Measurements from ENCODE around the gene CCDC137. TPM values are rescaled to one million over a fixed set of nuclear protein-coding genes. Genes with fewer than 3 reads are reported as not detected.

CCDC137 gene
- total and polyA plus RNA-seq, 2 of the 13 experiments (the other 11 are each of a cell fraction or from before 2014, with no cell fraction given) = 14.6 to 39.1 TPM

GRCh38 chr17:81713556-81714411 lies 47.2 kb downstream of the CCDC137 start (continued):
- TF ChIP-seq TOPORS (CRISPR knock-in tag; IDR thresholded peaks at IDR 0.05) = 0 out of 2 replicates have a peak, but pooled peaks have one; percentile 42
- no peak for TF ChIP-seq ZNF44 (CRISPR knock-in tag; IDR thresholded peaks at IDR 0.05)
- TF ChIP-seq ELF4 (CRISPR knock-in tag; IDR thresholded peaks at IDR 0.05; ENCODE audit: borderline replicate concordance) = no peak
- TF ChIP-seq MXD3 (CRISPR knock-in tag; IDR thresholded peaks at IDR 0.05) = peak; percentile 37; the same call in 1 of the 2 replicates
- no peak for TF ChIP-seq MAZ (IDR thresholded peaks at IDR 0.05; ENCODE audit: borderline replicate concordance, low read depth, low read length)
- TF ChIP-seq MAZ (CRISPR knock-in tag; IDR thresholded peaks at IDR 0.05; ENCODE audit: low read depth) = peak; percentile 78
- 0 out of 2 replicates have a peak, but pooled peaks have one; percentile 36 for TF ChIP-seq CREM (IDR thresholded peaks at IDR 0.05)
- TF ChIP-seq CREM (CRISPR knock-in tag; IDR thresholded peaks at IDR 0.05) = no peak
- no peak for TF ChIP-seq SCMH1 (CRISPR knock-in tag; IDR thresholded peaks at IDR 0.05; ENCODE audit: borderline replicate concordance)
- peak; percentile 67; the same call in 1 of the 2 replicates for TF ChIP-seq ZBTB43 (CRISPR knock-in tag; conservative IDR thresholded peaks at IDR 0.05)
- peak; percentile 55 for TF ChIP-seq ZNF768 (CRISPR knock-in tag; IDR thresholded peaks at IDR 0.05)
- no peak for TF ChIP-seq TCF12 (IDR thresholded peaks at IDR 0.05)
- TF ChIP-seq TCF12 (CRISPR knock-in tag; IDR thresholded peaks at IDR 0.05) = no peak; the same call in 1 of the 2 replicates
- peak; percentile 94 for TF ChIP-seq ZNF230 (CRISPR knock-in tag; IDR thresholded peaks at IDR 0.05)
- no peak for TF ChIP-seq NFE2 (CRISPR knock-in tag; IDR thresholded peaks at IDR 0.05)
- TF ChIP-seq RBAK (CRISPR knock-in tag; IDR thresholded peaks at IDR 0.05) = no peak; the same call in 1 of the 2 replicates
- TF ChIP-seq CC2D1A (CRISPR knock-in tag; IDR thresholded peaks at IDR 0.05) = no peak
- no peak for TF ChIP-seq ZSCAN29 (CRISPR knock-in tag; conservative IDR thresholded peaks at IDR 0.05)
- TF ChIP-seq SP1 (IDR thresholded peaks at IDR 0.05) = no peak
- no peak; the same call in 1 of the 2 replicates for TF ChIP-seq SP1 (CRISPR knock-in tag; IDR thresholded peaks at IDR 0.05)
- TF ChIP-seq U2AF1 (optimal IDR thresholded peaks at IDR 0.05; ENCODE audit: low read depth, low read length) = no peak
- TF ChIP-seq THAP8 (CRISPR knock-in tag; IDR thresholded peaks at IDR 0.05; ENCODE audit: borderline replicate concordance) = peak; percentile 70; the same call in 1 of the 2 replicates
- no peak for TF ChIP-seq NCOR1 (IDR thresholded peaks at IDR 0.05; ENCODE audit: borderline replicate concordance, low read length)
- no peak for TF ChIP-seq ZFP36 (IDR thresholded peaks at IDR 0.05; ENCODE audit: borderline replicate concordance, low read depth, low read length, partially characterized antibody)
- peak; percentile 93; the same call in 1 of the 2 replicates for TF ChIP-seq MZF1 (CRISPR knock-in tag; IDR thresholded peaks at IDR 0.05; ENCODE audit: borderline replicate concordance)
- no peak; the same call in 1 of the 2 replicates for TF ChIP-seq GFI1 (CRISPR knock-in tag; IDR thresholded peaks at IDR 0.05; ENCODE audit: borderline replicate concordance)
- no peak for TF ChIP-seq NFE2L2 (IDR thresholded peaks at IDR 0.05; ENCODE audit: low read length)
- TF ChIP-seq CBX2 (IDR thresholded peaks at IDR 0.05; ENCODE audit: low read depth, low read length) = no peak
- peak; percentile 73; the same call in 1 of the 2 replicates for TF ChIP-seq CBX2 (CRISPR knock-in tag; IDR thresholded peaks at IDR 0.05; ENCODE audit: low read depth)
- no peak for TF ChIP-seq ZBTB1 (CRISPR knock-in tag; IDR thresholded peaks at IDR 0.05; ENCODE audit: borderline replicate concordance)
